ENCODE measurements around the gene SREBF1.

The SREBF1 gene

DNA sequence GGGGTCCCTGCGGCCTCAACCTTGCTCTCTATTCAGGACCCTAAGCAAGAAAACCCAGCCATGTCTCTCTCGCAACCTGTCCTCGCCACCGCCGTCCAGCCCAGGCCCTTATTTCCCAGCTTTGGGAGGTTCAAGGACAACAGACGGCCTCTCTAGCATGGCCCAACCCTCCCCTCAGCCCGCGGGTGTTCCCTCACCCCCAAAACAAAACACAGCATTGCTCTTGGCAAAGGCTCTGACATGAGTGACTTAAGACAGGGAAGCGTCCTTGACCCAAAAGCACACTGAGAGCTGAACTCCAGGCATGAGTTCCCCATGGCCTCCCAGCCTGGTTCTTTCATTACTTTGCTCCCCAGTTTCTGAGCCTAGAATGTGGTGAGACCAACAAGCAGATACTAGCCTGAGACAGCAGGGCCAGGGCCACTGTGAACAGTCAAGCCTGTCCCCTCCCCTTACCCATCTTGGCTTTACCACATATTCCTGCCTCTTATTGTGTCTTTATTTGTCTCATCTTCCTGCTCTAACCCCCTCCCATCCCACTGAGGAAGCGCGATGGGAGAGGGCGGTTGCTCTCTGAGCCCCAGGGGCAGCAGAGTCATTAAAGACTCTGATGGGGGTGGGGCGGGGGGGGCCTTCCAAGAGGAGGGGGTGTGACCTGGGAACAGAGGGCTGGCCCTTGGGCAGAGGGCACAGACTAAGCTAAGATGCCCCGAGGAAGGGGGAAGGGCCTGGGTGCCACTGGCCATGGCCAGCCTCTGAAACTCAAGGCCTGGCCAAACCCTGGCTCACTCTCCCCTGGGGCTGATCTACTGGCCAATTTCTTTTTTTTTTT lies 11.8 kb downstream of the SREBF1 start:
- DNase-seq (ENCODE audit: low read depth), result no peak

DNA sequence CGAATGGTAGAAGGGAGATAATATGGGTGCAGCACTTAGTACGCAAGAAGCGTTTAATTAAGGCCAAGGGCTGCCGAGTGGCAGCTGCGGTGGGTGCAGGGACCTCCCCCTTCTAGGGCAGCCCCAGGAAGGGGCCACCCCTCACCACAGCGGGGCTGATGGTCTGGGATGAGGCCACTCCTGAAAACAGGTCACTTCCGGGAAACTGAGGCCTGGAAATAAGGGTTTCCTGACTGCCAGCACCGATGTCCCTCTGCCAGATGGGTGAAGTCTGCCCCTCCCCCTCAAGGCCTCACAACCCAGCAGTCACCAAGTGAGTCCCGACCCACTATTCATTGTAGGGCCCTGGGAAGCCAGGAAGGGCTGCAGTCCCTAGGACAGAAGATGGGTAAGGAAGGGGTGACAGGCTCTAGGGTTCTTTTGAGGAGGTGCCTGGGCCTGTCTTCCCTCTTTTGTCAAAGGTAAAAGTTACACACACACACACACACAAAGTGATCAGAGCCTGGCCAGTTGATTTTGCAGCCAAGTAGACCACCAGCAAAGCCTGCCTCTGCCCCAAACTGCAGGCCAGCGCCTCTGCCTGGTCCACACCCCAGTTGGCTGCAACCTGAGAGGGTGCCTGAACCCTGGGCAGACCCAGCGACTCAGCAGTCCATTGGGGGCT lies 12.5 kb downstream of the SREBF1 start:
- DNase-seq (ENCODE audit: low read depth), result no peak

- peak; percentile 66 for DNase-seq (ENCODE audit: low read depth)
These were observed 13.2 kb downstream of the SREBF1 start for GRCh38 chr17:17823433-17824118.

GRCh38 chr17:17822616-17823015 lies 14.2 kb downstream of the SREBF1 start:
- no peak for DNase-seq (ENCODE audit: low read depth)

DNA sequence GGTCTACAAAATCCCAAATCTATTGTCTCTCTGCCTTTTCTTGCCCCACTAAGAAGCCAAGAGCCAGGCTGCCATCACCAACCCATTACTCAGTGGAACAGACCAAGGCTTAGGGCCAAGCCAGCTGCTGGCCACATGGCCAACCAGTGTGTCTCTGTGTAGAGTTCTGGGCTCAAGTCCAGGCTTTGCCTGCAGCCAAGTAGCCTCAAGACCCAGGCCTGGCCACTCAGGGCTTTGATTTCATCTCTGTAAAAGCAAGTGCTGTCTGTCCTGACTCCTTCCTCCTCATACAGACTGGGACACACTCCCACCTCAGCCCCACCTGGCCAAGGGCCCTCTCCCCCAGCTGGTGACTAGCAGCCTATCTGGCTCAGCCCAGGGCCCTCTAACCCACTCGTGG lies 14.6 kb downstream of the SREBF1 start:
- no peak for DNase-seq (ENCODE audit: low read depth)

DNA sequence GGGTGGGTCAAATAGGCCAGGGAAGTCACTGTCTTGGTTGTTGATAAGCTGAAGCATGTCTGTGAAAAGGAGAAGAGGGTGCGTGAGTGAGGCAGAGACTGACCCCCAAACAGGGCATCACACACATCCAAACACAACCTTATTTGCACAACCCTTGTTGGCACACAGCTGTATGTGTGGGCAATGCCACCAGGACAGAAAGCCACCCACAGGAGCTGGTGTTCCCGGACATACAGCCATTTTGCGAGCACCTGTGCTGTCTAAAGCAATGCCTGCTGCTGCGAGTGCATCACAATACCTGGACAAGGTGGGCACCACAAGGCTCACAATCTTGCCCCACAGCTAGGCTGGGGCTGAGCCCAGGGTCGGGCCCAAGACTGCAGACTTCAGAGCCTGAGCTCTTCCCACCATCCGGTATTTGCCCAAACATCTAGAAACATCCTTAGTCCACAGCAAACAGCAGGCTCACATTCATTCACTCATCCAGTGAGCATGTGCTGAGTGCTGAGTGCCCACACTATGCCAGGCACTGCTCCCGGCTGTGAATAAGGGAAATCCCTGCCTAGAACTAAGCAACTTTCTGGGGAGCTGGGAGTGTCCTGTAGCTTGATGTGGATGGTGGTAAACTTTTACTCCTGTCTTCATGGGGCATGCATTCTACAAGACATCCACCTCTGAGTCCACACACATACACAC lies 16.2 kb downstream of the SREBF1 start:
- DNase-seq (ENCODE audit: low read depth), result no peak

- DNase-seq (ENCODE audit: low read depth), result no peak
These were observed 16.7 kb downstream of the SREBF1 start for GRCh38 chr17:17820046-17820445.

DNA sequence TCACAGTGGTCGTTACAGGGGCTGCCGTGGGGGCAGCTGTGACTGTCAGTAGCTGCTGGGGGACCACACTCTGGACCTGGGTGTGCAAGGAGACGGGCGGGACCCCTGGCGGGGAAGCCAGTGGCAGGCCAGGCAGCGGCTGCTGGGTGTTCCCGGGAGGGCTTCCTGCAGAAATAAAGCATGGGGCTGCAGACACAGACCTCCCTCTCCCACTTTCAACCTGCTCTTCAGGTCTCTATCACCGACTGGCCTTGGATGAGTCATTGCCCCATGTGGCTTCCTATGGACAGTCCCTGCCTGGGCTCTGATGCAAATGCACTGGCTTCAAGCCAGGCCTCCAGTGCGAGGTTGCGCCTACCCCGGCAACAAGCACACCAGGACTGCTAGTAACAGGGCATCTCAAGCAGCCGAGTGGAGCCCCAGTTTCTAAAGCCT lies 17.2 kb downstream of the SREBF1 start:
- no peak for DNase-seq (ENCODE audit: low read depth)

DNA sequence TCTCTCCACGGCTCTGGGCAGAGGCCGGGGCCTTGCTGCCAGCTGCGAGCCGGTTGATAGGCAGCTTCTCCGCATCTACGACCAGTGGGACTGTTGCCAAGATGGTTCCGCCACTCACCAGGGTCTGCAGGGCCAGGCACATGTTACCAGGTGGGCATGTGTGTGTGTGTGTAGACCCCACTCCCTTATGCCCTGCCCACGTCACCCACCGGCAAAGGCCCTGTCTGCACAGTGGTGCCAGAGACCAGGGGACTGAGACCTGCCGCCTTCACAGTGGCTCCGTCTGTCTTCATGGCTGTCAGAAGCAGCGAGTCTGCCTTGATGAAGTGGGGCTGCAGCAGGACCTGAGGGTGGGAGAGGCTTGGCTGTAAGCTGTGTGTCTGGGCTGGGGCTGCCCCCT lies 17.7 kb downstream of the SREBF1 start:
- no peak for DNase-seq (ENCODE audit: low read depth)

DNA sequence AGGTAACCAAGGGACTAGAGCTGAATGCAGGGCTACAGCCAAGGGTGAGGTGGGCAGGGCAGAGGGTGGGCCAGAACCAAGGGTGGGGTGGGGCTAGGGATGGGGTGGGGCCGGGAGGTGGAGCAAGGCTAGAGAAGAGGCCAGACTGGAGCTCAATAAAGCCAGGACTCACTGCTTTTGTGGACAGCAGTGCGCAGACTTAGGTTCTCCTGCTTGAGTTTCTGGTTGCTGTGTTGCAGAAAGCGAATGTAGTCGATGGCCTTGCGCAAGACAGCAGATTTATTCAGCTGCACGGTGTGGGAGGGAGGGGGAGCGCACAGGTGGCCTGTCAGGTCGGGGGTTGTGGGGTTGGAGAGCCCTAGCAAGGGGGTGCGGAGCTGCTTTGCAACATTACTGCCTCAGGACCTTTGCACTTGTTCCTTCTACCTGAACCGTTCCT lies 18.7 kb downstream of the SREBF1 start:
- no peak for DNase-seq (ENCODE audit: low read depth)

DNA sequence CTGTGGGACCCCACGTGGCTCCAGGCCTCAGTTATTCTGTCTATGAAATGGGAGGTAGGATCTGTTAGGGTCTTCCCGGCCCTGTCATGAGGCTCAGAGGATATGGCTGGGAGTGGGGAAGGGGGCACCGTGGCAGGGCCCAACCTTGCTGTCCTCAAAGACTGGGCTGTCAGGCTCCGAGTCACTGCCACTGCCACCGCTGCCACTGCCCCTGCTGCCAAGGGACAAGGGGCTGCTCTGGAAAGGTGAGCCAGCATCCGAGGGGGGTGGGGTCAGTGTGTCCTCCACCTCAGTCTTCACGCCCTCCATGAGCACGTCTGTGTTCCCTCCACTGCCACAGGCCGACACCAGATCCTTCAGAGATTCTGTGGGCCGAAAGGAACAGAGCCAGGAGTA lies 19.2 kb downstream of the SREBF1 start:
- DNase-seq (ENCODE audit: low read depth), result no peak

DNA sequence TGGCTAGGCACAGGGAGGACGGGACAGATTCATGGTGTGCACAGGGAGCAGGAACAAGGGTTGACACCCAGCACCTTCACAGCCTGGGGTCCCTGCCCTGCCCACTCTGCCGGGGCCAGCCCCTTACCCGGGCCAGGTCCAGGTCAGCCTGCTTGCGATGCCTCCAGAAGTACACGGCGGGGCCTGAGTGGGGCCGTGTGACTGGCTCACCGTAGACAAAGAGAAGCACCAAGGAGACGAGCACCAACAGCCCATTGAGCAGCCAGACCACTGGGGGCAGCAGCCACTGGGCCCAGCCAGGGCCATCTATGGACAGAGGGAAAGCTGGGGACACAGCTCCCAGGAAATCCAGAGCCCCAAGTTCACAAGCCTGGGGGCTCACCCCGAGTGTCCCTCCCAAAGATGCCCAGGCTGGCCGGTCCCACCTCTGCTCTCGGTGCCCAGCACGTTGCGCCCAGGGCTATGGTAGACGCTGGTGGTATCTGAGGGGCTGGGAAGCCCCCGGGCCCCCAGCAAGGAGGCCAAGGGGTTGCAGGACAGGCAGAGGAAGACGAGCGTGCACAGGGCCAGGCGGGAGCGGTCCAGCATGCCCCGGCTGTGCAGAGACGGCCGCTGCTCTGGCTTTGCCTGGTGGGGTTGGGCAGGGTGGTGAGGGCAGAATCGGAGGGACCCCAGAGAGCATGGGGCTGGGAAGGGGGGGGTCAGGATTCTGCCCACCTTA lies 19.8 kb downstream of the SREBF1 start:
- DNase-seq (ENCODE audit: low read depth), result no peak

GRCh38 chr17:17816240-17816814 lies 20.5 kb downstream of the SREBF1 start:
- DNase-seq (ENCODE audit: low read depth), result no peak

DNA sequence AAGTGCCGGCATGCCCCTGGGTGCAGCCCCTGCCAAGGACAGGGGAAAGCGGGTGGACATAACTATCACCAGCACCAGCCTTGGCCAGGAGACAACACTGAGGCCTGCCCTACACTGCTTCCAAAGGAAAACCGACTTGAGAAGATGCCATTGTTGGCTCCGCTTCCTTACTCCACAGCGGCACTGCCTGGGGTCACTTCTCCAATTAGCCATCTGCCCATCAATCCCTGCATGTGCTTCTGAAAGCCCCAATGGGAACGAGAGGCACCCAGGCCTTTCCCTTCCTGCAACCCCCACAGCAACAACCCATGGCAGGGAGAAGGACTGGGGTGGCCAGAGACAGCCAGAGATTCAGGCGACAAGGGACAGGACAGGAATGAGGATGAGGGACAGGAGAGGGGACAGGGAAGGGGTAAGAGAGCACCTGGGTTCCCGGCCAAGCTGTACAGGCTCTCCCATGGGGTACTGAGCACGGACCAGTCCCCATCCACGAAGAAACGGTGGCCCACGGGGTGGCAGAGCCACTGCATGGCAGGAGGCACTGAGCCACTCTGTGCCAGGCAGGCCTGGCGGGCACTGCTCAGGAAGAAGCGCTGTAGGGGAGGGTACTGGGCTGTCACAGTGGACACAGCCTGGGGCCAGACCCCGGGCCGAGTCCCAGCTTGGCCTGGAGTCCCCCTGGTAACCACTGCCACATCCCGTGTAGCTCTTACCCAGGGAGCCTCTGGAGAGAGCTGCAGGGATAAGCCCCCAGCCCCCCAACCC lies 21.2 kb downstream of the SREBF1 start:
- no peak for DNase-seq (ENCODE audit: low read depth)

DNA sequence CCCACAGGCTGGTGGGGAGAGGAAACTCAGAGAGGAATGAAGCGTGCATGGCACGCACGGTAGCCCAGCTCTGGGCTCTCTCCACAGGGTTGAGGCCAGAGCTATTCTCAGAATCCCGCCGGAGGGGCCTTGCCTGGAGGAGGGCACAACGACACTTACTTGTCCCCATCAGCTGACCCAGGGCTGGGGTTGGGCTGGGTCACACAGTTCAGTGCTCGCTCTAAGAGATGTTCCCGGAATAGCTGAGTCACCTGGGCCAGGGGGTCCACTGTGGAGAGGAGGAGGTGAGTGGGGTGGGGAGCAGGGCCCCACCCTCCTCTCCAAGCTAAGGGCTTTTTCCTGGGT lies 21.8 kb downstream of the SREBF1 start:
- DNase-seq (ENCODE audit: low read depth), result no peak

DNA sequence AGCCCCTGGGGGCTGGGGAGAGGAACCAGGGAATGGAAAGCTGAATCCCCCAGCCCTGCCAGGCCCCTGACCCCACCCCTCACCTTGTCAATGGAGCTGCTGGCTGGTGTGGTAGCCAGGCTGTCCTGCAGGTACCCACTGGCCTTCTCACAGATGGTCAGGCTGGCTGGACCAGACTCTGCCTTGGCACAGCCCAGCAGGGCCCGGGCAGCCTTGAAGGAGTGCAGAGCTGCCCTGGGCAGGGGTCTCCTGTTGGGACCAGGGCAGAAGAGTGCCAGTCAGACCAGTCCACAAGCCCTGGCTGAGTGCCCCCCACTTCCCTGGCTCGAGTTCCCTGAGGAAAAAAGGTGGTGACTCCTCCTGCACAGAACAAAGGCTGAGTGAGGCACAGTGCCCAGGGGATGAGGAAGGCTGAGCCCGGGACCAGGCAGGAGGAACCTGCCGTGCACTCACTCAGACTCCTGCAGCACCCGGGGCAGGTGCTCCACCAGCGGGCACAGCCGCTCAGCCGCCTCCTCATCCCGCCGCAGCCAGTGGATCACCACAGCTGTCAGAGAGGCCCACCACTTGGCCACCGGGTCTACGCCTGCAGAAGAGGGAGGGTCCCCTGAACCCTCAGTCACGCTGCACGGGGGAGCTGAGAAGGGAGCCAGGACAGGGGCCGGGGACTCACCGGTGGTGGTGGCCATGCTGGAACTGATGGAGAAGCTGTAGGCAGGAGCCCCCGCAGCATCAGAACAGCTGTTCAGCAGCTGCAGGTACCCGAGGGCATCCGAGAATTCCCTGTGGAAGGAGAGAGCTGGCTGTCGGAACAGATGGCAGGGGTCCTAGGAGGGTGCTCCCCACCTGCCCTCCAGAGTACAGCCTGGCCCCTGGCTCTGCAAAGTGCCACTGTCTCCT lies 22.4 kb downstream of the SREBF1 start:
- DNase-seq (ENCODE audit: low read depth), result no peak

DNA sequence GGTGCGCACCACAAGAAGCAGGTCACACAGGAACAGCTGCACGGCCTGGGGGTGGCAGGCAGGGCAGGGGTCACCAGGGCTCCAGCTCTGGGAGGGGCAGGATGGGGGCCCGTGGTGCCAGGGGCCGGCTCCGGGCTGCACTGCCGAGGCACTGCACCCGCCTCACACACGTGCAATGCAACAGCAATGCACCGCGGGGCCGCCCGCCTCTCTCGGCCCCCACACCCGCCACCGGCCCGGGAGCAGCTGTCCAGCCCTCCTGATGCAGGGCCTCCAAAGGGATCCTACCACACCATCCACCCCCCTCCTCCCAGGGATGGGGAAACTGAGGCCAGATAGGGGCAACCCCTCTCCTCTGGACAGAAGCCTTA lies 23.1 kb downstream of the SREBF1 start:
- DNase-seq (ENCODE audit: low read depth), result no peak

DNA sequence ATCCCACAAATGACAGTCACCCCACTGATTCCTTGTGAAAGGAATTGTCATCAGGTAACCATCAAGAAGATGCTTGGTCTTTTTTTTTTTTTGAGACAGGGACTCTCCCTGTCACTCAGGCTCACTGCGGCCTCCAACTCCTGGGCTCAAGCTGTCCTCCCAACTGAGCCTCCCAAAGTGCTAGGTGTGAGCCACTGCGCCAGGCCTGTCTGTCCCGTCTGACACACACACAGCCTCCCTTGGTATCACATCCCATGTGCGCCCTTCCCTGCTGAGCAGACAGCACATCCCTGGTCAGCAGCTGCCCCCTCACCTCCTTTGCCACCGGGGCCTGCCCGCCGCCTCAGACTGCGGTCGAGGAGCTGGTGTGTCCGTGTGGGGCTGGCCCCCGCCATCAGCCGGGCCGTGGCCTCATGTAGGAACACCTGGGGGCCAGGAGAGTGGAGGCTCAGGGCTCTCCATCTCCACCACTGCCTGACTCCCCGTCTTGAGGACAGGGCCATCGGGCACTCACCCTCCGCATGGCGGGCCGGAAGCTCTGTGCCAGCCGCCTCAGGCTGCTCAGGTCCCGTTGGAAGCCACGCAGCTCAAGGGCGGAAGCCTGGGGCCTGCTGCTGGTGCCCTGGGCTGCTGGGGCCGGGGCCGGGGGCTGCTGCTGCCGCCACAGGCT lies 23.6 kb downstream of the SREBF1 start:
- DNase-seq (ENCODE audit: low read depth), result no peak
